Ascending aorta (tissue), 2 donors: ENCODE results near the gene FAM53C. TPM values are rescaled to one million over a fixed set of nuclear protein-coding genes. Genes with fewer than 3 reads are reported as not detected.

Experiments
- DNase-seq, 2 donors: peaks; one replicate each; pipeline ENCODE4 v3.0.0-alpha.2; 2019; ENCODE audit warnings: low spot score in 2 of 2
- H3K27ac ChIP-seq, 2 donors: fragments of 200-600 bp; sonication (generic); one replicate each; pipeline ENCODE4 v1.5.1; 2016 to 2017; ENCODE audit warnings: mild to moderate bottlenecking in 1 of 2
- H3K27me3 ChIP-seq: fragments of 200-600 bp; sonication (generic); one replicate; pipeline ENCODE4 v1.5.1; 2017
- H3K36me3 ChIP-seq, 2 donors: fragments of 200-600 bp; sonication (generic); one replicate each; pipeline ENCODE4 v1.5.1; 2016
- H3K4me1 ChIP-seq, 2 donors: fragments of 200-600 bp; sonication (generic); one replicate each; pipeline ENCODE4 v1.5.1; 2016 to 2017; ENCODE audit warnings: mild to moderate bottlenecking in 1 of 2
- H3K4me3 ChIP-seq, 2 donors: fragments of 200-600 bp; sonication (generic); one replicate each; pipeline ENCODE4 v1.5.1; 2016 to 2017; ENCODE audit warnings: mild to moderate bottlenecking in 1 of 2
- H3K9me3 ChIP-seq, 2 donors: fragments of 200-600 bp; sonication (generic); one replicate each; pipeline ENCODE4 v1.5.1; 2016
- intact Hi-C: fragments of 100-400 bp; cut with DNase I; formaldehyde crosslinking; loops from one replicate; pipeline ENCODE4 v1.15.1; 2023
- total RNA-seq: library from RNA; depleted of rRNA; stranded (reverse); fragments of >200 nt; gene quantifications from one replicate; pipeline ENCODE4 v1.1.0, GENCODE V29; 2016
- TF ChIP-seq, protein P1 (sequence below), 3 experiments: fragments of 200-600 bp in 2 of 3; fragments of 450-650 bp in 1 of 3; sonication (generic) in 2 of 3; IDR thresholded peaks; one replicate each; pipeline ENCODE4 v1.5.1; 2016 to 2019; ENCODE audit warnings: antibody characterized with exemption in 3 of 3, mild to moderate bottlenecking in 1 of 3, moderate library complexity in 1 of 3

FAM53C gene
- total RNA-seq, 1 donor from 2014 or later = 40.0 TPM

DNA sequence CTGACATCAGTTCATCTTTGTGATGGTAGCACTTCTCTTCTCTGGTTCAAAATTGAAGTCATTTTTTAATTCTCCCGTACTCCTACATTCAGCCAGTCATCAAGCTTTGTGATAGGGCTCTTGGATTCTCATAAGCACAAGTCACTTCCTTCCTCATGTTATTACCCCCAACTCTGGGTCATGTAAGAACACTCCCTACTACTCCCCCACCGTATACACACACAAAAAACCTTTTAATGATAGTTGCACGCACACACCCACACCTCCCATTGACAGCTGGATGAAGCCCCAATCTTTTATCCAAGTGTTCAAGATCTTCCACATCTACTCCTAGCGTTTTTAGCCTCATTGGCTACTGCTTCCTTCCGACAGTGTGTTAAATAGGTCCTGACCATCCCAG is 31.2 kb downstream of the FAM53C start:
- peaks cover 13% of the 10 kb centered on the region in 2 donors for H3K36me3 ChIP-seq
- H3K9me3 ChIP-seq = no peaks in the 10 kb centered on the region
- no peaks in the 10 kb centered on the region for H3K27me3 ChIP-seq
- H3K27ac ChIP-seq = peak overlapping the region in 1 of 2 donors; percentile 7
- intact Hi-C loops = no loop called here
- H3K4me3 ChIP-seq = no peak overlapping the region
- no peak for DNase-seq
- H3K4me1 ChIP-seq = peaks cover 0 to 15% of the 10 kb centered on the region in 2 donors
- TF ChIP-seq, protein P1, sequence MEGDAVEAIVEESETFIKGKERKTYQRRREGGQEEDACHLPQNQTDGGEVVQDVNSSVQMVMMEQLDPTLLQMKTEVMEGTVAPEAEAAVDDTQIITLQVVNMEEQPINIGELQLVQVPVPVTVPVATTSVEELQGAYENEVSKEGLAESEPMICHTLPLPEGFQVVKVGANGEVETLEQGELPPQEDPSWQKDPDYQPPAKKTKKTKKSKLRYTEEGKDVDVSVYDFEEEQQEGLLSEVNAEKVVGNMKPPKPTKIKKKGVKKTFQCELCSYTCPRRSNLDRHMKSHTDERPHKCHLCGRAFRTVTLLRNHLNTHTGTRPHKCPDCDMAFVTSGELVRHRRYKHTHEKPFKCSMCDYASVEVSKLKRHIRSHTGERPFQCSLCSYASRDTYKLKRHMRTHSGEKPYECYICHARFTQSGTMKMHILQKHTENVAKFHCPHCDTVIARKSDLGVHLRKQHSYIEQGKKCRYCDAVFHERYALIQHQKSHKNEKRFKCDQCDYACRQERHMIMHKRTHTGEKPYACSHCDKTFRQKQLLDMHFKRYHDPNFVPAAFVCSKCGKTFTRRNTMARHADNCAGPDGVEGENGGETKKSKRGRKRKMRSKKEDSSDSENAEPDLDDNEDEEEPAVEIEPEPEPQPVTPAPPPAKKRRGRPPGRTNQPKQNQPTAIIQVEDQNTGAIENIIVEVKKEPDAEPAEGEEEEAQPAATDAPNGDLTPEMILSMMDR (IDR thresholded peaks at IDR 0.05) = no peak

DNA sequence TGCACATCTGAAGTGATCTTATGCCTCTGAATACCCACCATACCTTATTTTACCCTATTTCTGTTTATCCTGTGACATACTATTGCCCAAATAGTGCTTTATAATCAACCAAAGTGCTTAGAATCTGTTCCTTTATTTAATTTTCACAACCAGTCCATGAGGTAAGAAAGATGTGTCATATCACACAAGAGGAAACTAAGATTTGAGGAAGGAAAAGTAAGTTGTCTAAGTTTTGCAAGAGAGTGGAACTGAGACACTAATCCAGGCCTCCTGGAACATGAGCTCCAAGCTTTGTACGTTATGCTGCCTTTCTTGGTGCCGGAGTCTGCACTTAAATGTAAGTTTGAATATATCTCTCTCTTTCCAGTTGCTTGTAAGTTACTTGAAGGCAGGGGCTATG is 31.6 kb downstream of the FAM53C start:
- no peak for DNase-seq
- peak overlapping the region in 1 of 2 donors; percentile 7 for H3K27ac ChIP-seq
- no peaks in the 10 kb centered on the region for H3K27me3 ChIP-seq
- H3K36me3 ChIP-seq = peaks cover 17 to 18% of the 10 kb centered on the region in 2 donors
- H3K9me3 ChIP-seq = no peaks in the 10 kb centered on the region
- H3K4me3 ChIP-seq = no peak overlapping the region
- H3K4me1 ChIP-seq = peaks cover 0 to 15% of the 10 kb centered on the region in 2 donors
- intact Hi-C loops = no loop called here
- TF ChIP-seq, protein P1 (IDR thresholded peaks at IDR 0.05) = no peak

DNA sequence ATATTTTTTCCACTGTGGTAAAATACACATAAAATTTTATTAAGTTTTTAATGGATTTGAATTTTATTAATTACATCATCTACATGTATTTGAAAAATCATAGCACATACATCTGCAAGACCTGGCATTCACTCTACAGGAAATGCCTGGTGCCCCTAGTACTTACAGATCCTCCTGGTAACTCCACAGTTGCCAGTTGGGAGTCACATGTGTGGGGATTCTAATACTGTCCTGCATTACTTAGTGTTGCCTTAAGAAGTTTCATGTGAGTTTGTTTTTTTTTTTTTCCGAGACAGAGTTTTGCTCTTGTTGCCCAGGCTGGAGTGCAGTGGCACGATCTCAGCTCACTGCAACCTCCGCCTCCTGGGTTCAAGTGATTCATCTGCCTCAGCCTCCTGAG is 32.5 kb downstream of the FAM53C start:
- DNase-seq = no peak
- peaks cover 0 to 15% of the 10 kb centered on the region in 2 donors for H3K4me1 ChIP-seq
- no peaks in the 10 kb centered on the region for H3K27me3 ChIP-seq
- intact Hi-C loops = no loop called here
- TF ChIP-seq, protein P1 (IDR thresholded peaks at IDR 0.05) = no peak
- no peak overlapping the region for H3K27ac ChIP-seq
- no peak overlapping the region for H3K4me3 ChIP-seq
- H3K36me3 ChIP-seq = peaks cover 25 to 26% of the 10 kb centered on the region in 2 donors
- H3K9me3 ChIP-seq = no peaks in the 10 kb centered on the region

DNA sequence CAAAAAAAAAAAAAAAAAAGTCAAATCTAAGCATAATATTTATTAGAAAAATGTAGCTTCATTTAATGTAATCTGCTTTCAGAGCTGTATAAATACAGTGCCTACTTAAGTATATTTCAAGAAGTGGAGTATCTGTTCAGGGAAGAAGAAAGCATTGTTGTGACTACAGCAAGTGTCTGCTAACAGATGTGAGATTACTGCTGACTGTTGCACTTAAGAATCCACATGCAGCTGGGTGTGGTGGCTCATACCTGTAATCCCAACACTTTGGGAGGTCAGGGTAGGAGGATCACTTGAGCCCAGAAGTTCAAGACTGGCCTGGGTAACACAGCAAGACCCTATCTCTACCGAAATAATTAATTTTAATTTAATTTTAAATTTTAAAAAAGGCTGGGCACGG is 33.4 kb downstream of the FAM53C start:
- no peak for DNase-seq

DNA sequence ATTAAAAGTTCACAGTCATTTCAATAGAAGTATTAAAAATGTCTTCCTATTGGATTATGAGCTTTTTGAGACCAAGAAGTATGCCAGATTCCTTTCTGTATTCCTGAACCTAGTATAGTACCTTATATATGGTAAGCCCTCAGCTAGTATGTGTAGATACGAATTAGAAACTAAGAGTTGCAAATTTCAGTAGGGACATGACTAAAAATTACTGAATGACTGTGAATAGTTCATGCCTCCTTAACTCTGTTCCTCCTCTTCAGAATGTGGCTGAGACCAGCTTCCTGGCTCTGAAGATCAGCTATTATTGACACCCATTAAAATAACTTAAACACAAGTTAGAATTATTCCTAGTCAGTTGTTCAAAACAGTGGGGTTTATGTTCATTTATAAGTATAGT is 34.2 kb downstream of the FAM53C start:
- no peak overlapping the region for H3K4me3 ChIP-seq
- no peaks in the 10 kb centered on the region for H3K9me3 ChIP-seq
- no peak overlapping the region for H3K27ac ChIP-seq
- TF ChIP-seq, protein P1 (IDR thresholded peaks at IDR 0.05) = no peak
- intact Hi-C loops = no loop called here
- no peaks in the 10 kb centered on the region for H3K27me3 ChIP-seq
- H3K36me3 ChIP-seq = peaks cover 40 to 41% of the 10 kb centered on the region in 2 donors
- no peak for DNase-seq
- H3K4me1 ChIP-seq = peaks cover 0 to 8% of the 10 kb centered on the region in 2 donors

More for the DNA sequence above, 33.4 kb downstream of the FAM53C start:
- no peak overlapping the region for H3K27ac ChIP-seq
- H3K9me3 ChIP-seq = no peaks in the 10 kb centered on the region
- H3K4me3 ChIP-seq = no peak overlapping the region
- TF ChIP-seq, protein P1 (IDR thresholded peaks at IDR 0.05) = no peak
- peaks cover 34% of the 10 kb centered on the region in 2 donors for H3K36me3 ChIP-seq
- H3K27me3 ChIP-seq = no peaks in the 10 kb centered on the region
- intact Hi-C loops = no loop called here
- peaks cover 0 to 14% of the 10 kb centered on the region in 2 donors for H3K4me1 ChIP-seq

DNA sequence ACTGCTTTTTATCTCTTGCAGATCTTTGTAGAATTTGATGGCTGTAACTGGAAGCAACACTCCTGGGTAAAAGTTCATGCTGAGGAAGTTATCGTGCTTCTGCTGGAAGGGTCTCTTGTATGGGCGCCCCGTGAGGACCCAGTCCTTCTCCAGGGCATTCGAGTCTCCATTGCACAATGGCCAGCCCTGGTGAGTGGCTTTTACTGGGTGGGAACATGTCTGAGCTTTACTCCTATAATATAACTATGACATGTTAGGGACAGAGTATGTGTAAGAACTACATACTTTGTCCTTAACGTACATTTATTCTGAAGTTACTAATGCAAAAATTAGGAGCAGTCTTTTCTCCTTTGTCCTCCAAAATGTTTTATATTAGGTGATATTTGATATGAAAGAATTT is 34.6 kb downstream of the FAM53C start:
- H3K4me3 ChIP-seq = no peak overlapping the region
- no peak for DNase-seq
- H3K27me3 ChIP-seq = no peaks in the 10 kb centered on the region
- no peak overlapping the region for H3K27ac ChIP-seq
- intact Hi-C loops = no loop called here
- H3K36me3 ChIP-seq = peaks cover 44 to 45% of the 10 kb centered on the region in 2 donors
- TF ChIP-seq, protein P1 (IDR thresholded peaks at IDR 0.05) = no peak
- H3K9me3 ChIP-seq = no peaks in the 10 kb centered on the region
- peaks cover 0 to 8% of the 10 kb centered on the region in 2 donors for H3K4me1 ChIP-seq
